Retina (tissue), 1 donor: Measurements from ENCODE around the gene BCAS2.

Experiments used
- DNase-seq: peaks from one replicate; pipeline ENCODE4 v3.0.0-alpha.2; 2016

The BCAS2 gene

DNA sequence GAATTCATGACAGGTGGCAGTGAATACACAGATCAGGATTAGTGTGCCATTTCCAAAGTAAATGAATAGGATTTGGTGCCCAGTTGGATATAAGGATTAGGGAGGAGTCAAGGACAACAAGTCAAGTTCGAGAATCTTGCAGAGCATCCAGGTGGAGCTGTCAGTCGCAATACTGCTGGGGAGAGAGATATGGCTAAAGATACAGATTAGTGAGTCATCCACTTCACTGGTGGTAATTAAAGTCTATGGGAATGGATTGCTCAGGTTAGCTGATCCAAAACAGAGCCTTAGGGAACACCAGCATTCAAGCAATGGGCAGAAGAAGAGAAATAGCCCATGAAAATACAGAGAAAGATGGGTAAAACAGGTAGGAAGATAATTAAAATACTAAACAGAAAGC, 26.8 kb downstream of the BCAS2 start:
- DNase-seq: no peak

DNA sequence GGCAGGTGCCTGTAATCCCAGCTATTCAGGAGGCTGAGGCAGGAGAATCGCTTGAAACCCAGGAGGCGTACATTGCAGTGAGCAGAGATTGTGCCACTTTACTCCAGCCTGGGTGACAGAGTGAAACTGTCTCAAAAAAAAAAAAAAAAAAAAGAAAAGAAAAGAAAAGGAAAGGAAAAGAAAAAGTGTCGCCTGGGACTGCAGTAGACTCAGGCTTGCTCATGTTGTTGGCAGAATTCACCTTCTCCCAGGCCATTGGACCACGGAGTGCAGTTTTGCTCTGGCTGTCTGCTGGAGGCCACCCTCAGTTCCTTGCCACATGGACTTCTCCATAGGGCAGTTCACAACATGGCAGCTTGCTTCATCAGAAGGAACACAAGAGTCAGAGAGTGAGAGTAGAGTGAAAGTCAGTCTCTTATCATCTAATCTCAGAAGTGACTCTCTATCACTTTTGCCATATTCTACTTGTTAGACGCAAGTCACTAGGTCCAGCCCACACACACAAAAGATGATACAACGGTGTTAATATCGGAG, 29.2 kb downstream of the BCAS2 start:
- DNase-seq: no peak

DNA sequence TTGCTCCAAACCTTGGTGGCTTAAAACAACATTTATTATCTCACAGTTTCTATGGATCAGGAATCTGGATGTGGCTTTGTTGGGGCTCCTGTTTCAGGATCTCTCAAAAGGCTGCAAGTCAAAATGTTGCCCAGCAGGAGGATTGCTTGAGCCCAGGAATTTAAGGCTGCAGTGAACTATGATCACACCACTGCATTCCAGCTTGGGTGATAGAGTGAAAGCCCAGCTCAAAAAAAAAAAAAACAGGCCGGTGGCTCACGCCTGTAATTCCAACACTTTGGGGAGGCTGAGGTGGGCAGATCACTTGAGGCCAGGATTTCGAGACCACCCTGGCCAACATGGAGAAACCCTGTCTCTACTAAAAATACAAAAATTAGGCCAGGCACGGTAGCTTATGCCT, 30.0 kb downstream of the BCAS2 start:
- no peak for DNase-seq

DNA sequence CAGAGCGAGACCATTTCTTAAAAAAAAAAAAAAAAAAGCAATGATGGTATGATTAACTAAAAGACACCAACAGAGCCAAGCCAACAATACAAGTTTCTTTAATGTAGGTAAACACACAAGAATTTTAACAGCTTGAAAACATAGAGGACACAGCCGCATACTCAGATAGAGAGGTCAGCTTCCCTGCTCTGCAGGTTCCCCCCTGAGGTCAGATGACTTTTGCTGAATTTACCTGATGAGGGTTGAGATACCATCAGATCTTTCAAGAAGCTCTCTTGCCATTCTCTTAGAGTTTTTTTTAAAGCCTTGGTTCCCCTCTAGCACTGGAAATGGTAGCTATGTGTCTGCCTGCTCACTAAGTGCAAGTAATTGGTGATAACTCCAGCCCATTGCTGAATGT, 31.1 kb downstream of the BCAS2 start:
- DNase-seq: no peak

DNA sequence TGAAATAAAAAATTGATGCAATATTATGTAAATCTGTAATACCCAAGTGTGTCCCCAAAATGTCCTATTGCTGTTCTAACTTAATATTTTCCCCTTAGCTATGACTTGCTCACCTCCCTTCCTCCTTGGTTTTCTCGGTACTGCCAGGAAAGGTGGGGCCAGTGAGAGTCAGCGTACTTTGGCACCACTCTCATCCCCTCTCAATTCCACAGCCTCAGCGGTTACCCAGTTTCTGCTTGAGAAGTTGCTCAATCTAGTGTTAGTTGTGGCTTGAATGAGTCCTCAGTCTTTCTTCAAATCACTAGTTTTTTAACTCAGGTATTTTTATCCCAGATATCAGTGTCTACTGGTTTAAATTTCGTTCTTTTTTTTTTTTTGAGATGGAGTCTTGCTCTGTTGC, 32.3 kb downstream of the BCAS2 start:
- DNase-seq: no peak

DNA sequence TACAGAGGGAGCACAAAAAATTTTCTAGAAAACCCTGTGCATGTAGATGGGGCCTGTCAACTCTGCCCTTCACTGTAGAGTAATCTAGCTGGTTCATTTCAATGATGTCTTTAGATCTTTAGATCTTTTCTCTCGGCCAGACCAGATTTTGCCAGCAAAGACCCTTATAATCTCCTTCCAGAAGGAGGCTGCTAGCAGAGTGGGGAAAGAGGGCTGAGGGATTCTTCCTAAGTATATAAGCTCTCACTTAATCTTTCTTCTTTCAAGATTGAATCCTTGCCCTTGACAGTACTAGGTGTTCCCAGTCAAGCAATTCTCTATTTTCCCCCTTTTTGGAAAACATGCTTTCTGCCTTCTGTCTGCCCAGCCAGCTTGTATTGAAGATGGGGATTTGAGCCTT, 34.3 kb downstream of the BCAS2 start:
- no peak for DNase-seq

DNA sequence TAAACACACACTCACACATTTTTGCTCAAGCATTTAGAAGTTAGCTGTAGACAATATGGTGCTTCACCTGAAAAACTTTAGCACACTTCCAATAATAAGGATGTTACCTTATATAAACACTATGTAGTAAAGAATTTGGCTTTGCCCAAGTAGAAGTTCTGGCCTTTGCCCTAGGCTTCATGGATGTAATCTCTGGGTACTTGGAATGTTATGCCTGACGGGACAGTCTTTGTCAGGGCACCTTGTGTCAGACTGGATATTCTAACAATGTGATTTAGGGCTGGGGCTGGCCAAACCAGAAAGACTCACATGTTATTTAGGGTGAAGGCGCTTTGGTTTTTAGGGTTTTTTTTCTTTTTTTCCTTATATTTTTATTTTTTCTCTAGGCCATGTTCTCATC, 35.6 kb downstream of the BCAS2 start:
- no peak for DNase-seq

DNA sequence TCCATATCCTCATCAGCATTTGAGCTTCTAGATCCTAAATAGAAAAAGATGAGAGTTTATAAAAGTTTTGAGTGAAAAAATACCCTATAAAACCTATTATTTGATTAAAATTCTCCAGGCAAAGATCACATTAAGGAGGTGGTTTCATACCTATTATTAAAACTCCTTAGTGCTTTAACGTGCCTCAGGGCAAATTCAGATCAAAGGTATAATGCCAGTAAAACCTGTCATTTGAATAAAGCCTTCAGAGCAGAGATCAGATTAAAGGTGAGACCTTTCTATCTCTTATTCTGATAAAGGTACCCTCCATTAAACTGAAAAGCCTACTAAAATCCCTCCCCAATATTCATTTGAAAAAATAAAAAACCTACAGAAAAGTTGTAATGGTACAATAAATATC, 36.1 kb downstream of the BCAS2 start:
- no peak for DNase-seq

DNA sequence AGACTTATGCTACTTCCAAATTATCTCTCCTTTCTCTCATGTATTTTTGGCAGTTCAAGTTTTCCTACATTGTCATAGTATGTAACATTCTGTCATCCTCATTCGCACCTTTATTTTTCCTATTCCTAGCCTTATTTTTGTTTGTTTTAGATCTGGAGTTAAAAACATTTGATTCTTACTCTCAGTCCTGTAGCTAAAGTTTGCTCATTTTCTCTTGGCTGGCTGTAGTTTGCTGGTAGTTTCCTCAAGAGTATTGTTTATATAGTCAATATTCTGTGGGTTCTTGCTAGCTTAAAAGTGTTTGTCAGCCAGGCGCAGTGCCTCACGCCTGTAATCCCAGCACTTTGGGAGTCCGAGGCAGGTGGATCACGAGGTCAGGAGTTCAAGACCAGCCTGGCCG, 40.6 kb downstream of the BCAS2 start:
- no peak for DNase-seq

DNA sequence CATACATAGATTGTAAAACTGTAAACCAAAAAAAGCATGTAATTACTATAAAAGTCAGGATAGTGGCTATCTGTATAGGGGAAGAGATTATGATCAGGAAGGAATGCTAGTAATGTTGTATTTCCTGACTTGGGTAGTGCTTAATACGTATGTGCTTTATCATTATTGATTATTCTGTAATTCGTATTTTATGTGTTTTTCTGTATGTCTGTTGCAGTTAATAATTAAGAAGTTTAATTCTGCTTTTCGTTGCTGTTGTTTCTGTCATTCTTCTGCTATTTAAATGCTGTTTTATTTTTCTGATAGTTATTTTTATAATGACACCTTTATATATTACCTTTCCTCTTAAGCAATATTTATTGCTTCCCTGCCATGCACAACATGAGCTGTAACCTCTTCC, 41.1 kb downstream of the BCAS2 start:
- DNase-seq: no peak

DNA sequence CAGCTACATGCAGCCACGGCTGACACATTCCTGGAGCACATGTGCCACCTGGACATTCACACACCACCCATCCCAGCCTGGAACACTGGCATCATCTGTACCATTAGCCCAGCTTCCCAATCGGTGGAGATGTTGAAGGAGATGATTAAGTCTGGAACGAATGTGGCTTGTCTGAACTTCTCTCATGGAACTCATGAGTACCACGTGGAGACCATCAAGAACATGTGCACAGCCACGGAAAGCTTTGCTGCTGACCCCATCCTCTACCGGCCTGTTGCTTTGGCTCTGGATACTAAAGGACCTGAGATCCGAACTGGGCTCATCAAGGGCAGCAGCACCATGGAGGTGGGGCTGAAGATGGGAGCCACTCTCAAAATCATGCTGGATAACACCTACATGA, 45.4 kb downstream of the BCAS2 start:
- no peak for DNase-seq

DNA sequence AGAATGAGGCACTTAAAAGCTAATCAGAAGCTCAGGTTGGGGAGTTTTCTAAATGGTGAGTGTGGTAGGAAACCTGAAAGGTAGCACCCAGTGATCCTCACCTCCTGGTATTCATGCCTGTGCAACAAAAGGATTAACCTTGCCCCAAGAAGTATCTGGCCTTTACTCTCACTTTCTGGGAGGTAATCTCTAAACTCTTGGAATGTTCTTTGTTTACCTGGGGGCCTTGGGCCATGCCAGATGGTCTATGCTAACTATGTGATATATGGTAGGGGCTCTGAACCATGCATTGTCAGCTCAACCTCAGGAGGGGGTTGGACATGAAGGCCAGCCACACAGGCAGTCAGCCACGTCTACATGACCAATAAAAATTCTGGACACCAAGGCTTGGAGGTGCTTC, 46.0 kb downstream of the BCAS2 start:
- no peak for DNase-seq

DNA sequence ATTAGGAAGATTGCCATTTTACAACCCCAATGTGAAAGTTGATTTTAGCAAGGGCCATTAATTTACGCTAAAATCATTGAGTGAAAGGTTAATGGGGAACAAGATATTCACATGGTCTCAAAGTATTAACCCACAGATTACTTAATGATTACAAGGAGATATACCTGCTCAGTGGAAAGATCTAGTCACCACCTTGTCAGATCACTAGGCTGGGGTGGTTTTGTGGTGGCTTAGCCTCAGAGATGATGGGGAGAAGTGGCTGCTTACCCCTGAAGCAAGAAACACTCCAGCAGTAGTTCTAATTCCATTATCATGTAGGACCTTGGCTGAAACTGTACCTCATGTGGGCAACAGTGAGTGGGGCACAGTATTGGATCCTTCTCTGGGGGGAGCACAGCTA, 50.3 kb downstream of the BCAS2 start:
- no peak for DNase-seq

DNA sequence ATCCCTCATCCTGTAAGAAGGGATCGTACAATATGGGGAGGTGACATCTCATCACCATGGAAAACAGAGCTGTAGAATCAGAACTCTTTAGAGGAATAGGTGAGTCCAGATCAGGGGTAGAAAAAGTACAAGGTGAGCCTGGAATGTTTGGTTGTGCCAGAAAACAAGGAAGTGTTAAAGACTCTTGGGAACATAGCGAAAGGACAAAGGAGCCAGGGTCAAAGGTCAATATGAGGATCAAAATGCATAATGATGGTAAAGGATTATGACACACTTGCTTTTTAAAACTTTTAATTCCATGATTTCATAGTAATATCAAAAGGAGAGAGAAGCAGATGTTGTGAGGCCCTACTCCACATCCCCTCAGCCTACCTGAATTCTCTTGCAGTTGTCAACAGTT, 51.2 kb downstream of the BCAS2 start:
- DNase-seq: no peak

DNA sequence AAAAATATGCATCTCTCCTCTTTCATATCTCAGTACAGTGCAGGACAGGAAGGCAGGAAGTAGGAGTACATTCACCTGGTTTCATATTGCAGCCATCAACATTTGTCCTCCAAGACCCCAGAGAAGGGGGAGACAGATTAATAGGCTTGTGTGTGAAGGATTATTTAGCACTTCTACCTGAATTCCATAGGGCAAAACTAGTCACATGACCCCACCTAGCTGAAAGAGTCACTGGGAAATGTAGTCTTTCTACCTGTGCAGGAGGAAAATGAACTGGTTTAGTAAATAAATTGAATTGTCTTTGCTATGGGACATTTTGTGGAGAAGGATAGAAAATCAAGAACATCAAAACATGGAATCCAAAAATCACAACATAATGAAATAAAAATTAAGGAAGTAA, 56.5 kb downstream of the BCAS2 start:
- no peak for DNase-seq

DNA sequence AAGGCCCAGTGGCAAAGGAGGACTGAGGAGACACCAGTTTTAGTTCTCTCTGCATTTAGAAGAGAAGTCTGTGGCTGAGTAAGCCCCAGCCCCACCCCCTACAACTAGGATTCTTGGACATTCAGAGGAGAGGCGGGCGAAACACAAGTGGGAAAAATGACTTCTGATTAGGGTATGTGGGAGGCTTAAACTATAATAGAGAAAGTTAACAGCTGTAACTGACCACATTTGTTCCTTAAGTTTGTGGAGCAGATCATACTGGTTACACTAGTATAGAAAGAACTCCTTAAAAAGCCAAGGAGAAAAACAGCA, 59.2 kb downstream of the BCAS2 start:
- DNase-seq: no peak

DNA sequence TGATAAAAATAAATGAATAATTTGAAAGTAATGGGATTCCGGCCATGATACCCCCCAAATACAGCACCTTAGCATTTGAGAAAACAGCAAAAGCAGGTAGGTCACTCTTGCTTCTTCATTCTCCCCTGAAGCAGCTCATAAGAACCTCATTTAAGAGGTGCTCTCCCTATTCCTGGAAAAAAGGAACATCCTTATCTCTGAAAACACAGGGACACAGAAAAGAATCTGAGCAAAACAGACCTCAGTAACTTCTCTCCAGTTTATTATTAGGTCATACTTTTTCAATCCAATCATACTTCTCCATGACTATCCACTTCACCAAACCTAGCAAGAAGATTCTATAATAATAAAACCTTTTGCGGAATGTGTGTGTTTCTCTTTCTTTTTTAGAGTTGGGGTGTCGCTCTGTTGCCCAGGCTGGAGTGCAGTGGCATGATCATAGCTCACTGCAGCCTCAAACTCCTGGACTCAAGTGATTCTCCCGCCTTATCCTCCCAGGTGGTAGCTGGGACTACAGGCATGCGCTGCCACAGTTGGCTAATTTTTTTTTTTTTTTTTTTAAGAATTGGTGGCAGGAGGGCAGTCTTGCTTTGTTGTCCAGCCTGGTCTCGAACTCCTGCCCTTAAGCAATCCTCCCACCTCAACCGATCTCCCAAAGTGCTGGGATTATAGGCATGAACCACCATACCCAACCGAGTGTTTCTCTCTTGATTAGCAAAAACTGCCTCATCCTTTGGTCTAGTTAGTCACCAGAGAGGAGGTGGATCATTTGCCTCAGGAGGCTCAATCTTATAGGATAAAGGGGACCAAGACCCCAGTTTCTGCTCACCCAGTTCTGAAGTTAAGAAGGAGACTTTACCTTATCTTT, 59.8 kb downstream of the BCAS2 start:
- DNase-seq: no peak
